ENCODE results near the gene LANCL2. TPM values are rescaled to one million over a fixed set of nuclear protein-coding genes. Genes with fewer than 3 reads are reported as not detected.
"Not testable (repeated sequence)": the region's sequence is repeated elsewhere in the genome, so short reads cannot be mapped to it uniquely, and the experiment has no call there.

LANCL2 gene
- total and polyA plus RNA-seq, 4 donors, result 6.2 to 11.9 (median 10.8) TPM

- H3K4me3 ChIP-seq (ENCODE audit: low read depth in 1 of 3, low read length in 3 of 3), result no peak overlapping the region
- no peak overlapping the region for H3K27ac ChIP-seq (ENCODE audit: low read depth in 1 of 2, low read length in 2 of 2)
- peaks cover 0 to 23% (median 15%) of the 10 kb centered on the region in 4 donors for H3K4me1 ChIP-seq (ENCODE audit: control insufficient read depth in 4 of 4, insufficient read depth in 4 of 4, low read length in 3 of 4)
- H3K27me3 ChIP-seq (ENCODE audit: control insufficient read depth in 4 of 4, insufficient read depth in 4 of 4, low read length in 3 of 4), result no peaks in the 10 kb centered on the region
- TF ChIP-seq CTCF (IDR thresholded peaks at IDR 0.05; ENCODE audit: low read depth, low read length, missing input control), result peak; percentile 74
- TF ChIP-seq EGR1 (IDR thresholded peaks at IDR 0.05; ENCODE audit: low read depth in 2 of 2), result no peak
- no peak for TF ChIP-seq REST (IDR thresholded peaks at IDR 0.05)
- no peak for TF ChIP-seq ATF3 (IDR thresholded peaks at IDR 0.05)
- no peak for TF ChIP-seq TAF1 (conservative IDR thresholded peaks at IDR 0.05)
- TF ChIP-seq RAD21 (IDR thresholded peaks at IDR 0.05), result peak; percentile 87 to 91
- TF ChIP-seq FOXA2 (IDR thresholded peaks at IDR 0.05), result no peak
- TF ChIP-seq JUND (IDR thresholded peaks at IDR 0.05), result no peak
- no peak for TF ChIP-seq MAX (IDR thresholded peaks at IDR 0.05)
- TF ChIP-seq RXRA (IDR thresholded peaks at IDR 0.05), result peak in 1 of 2 donors; percentile 21
- no peak for TF ChIP-seq NR2F2 (IDR thresholded peaks at IDR 0.05)
- TF ChIP-seq FOXA1 (IDR thresholded peaks at IDR 0.05), result no peak
- 41% methylated on average over 6 of the region's 6 CpGs for WGBS
- peak; percentile 81 for DNase-seq (ENCODE audit: low spot score)
- no peak overlapping the region for H3K9ac ChIP-seq (ENCODE audit: low read depth in 1 of 2, low read length in 2 of 2)
- no peaks in the 10 kb centered on the region for H3K9me3 ChIP-seq (ENCODE audit: control insufficient read depth in 4 of 4, low read length in 3 of 4)
- peaks cover 0 to 2% (median 0%) of the 10 kb centered on the region in 4 donors for H3K36me3 ChIP-seq (ENCODE audit: control insufficient read depth in 4 of 4, insufficient read depth in 3 of 4, low read depth in 1 of 4, low read length in 3 of 4)
Measured at GRCh38 chr7:55415173-55415778, 50.1 kb downstream of the LANCL2 start.

GRCh38 chr7:55417456-55417855, 52.3 kb downstream of the LANCL2 start:
- 92% methylated on average over 4 of the region's 4 CpGs for WGBS

GRCh38 chr7:55420530-55420929, 55.4 kb downstream of the LANCL2 start:
- 43% methylated on average over 3 of the region's 3 CpGs for WGBS
- H3K4me1 ChIP-seq (ENCODE audit: control insufficient read depth in 4 of 4, insufficient read depth in 4 of 4, low read length in 3 of 4), result peaks cover 0 to 3% (median 0%) of the 10 kb centered on the region in 4 donors
- DNase-seq (ENCODE audit: low spot score), result no peak
- no peaks in the 10 kb centered on the region for H3K9me3 ChIP-seq (ENCODE audit: control insufficient read depth in 4 of 4, low read length in 3 of 4)
- no peak overlapping the region for H3K9ac ChIP-seq (ENCODE audit: low read depth in 1 of 2, low read length in 2 of 2)
- H3K27me3 ChIP-seq (ENCODE audit: control insufficient read depth in 4 of 4, insufficient read depth in 4 of 4, low read length in 3 of 4), result no peaks in the 10 kb centered on the region
- TF ChIP-seq REST (IDR thresholded peaks at IDR 0.05) (no peak), FOXA1 (IDR thresholded peaks at IDR 0.05) (no peak), RXRA (IDR thresholded peaks at IDR 0.05) (peak; percentile 25 to 42)
- no peak overlapping the region for H3K4me3 ChIP-seq (ENCODE audit: low read depth in 1 of 3, low read length in 3 of 3)
- no peak overlapping the region for H3K27ac ChIP-seq (ENCODE audit: low read depth in 1 of 2, low read length in 2 of 2)
- H3K36me3 ChIP-seq (ENCODE audit: control insufficient read depth in 4 of 4, insufficient read depth in 3 of 4, low read depth in 1 of 4, low read length in 3 of 4), result peaks cover 0 to 4% (median 2%) of the 10 kb centered on the region in 4 donors

More at GRCh38 chr7:55417456-55417855, 52.3 kb downstream of the LANCL2 start:
- not testable (repeated sequence) for H3K4me1 ChIP-seq (ENCODE audit: control insufficient read depth in 4 of 4, insufficient read depth in 4 of 4, low read length in 3 of 4); H3K4me3 ChIP-seq (ENCODE audit: low read depth in 1 of 3, low read length in 3 of 3); H3K36me3 ChIP-seq (ENCODE audit: control insufficient read depth in 4 of 4, insufficient read depth in 3 of 4, low read depth in 1 of 4, low read length in 3 of 4); H3K9me3 ChIP-seq (ENCODE audit: control insufficient read depth in 4 of 4, low read length in 3 of 4); H3K27ac ChIP-seq (ENCODE audit: low read depth in 1 of 2, low read length in 2 of 2); DNase-seq (ENCODE audit: low spot score); H3K9ac ChIP-seq (ENCODE audit: low read depth in 1 of 2, low read length in 2 of 2); H3K27me3 ChIP-seq (ENCODE audit: control insufficient read depth in 4 of 4, insufficient read depth in 4 of 4, low read length in 3 of 4)
